Gastrocnemius medialis (tissue), 4 donors: Measurements from ENCODE around the gene TLE7. TPM values are rescaled to one million over a fixed set of nuclear protein-coding genes. Genes with fewer than 3 reads are reported as not detected.

Experiments used
- ATAC-seq, 2 donors: fragments of 150-250 bp; one replicate each; pipeline ENCODE4 v1.9.1; 2016
- DNase-seq, 2 donors: peaks; one replicate each; pipeline ENCODE4 v3.0.0-alpha.2; 2019
- H3K27ac ChIP-seq, 4 donors: fragments of 200-600 bp; sonication (generic); 1 replicate in 1 of 4; 2 replicates in 3 of 4; pipeline ENCODE4 v1.5.1; 2016 to 2018; ENCODE audit warnings: mild to moderate bottlenecking in 2 of 4, moderate library complexity in 1 of 4
- H3K27me3 ChIP-seq, 3 donors: fragments of 200-600 bp; sonication (generic) in 2 of 3; 1 replicate in 1 of 3; 2 replicates in 2 of 3; pipeline versions ENCODE4 v1.5.1 to v1.6.0; 2016 to 2019; ENCODE audit warnings: mild to moderate bottlenecking in 1 of 3, moderate library complexity in 1 of 3
- H3K36me3 ChIP-seq, 2 donors: fragments of 200-600 bp; sonication (generic) in 1 of 2; one replicate each; pipeline ENCODE4 v1.5.1; 2017 to 2018
- H3K4me1 ChIP-seq, 2 donors: fragments of 200-600 bp; sonication (generic) in 1 of 2; one replicate each; pipeline ENCODE4 v1.5.1; 2016 to 2017; ENCODE audit warnings: mild to moderate bottlenecking in 2 of 2
- H3K4me3 ChIP-seq, 4 donors: fragments of 200-600 bp; sonication (generic) in 3 of 4; 1 replicate in 1 of 4; 2 replicates in 3 of 4; pipeline ENCODE4 v1.5.1; 2016 to 2019; ENCODE audit warnings: mild to moderate bottlenecking in 2 of 4
- H3K9me3 ChIP-seq, 3 donors: fragments of 200-600 bp; sonication (generic) in 2 of 3; 1 replicate in 1 of 3; 2 replicates in 2 of 3; pipeline ENCODE4 v1.5.1; 2016 to 2019
- CTCF ChIP-seq, 5 experiments: fragments of 450-650 bp in 3 of 5; fragments of 200-600 bp in 2 of 5; sonication (generic) in 2 of 5; IDR thresholded peaks in 4 of 5; conservative IDR thresholded peaks in 1 of 5; 1 replicate in 4 of 5; 2 replicates in 1 of 5; pipeline ENCODE4 v1.5.1; 2016 to 2019; ENCODE audit warnings: antibody characterized with exemption in 5 of 5, mild to moderate bottlenecking in 3 of 5, moderate library complexity in 3 of 5
- POLR2A ChIP-seq, 2 donors: fragments of 450-650 bp; IDR thresholded peaks; one replicate each; pipeline ENCODE4 v1.6.1; 2017; ENCODE audit warnings: antibody characterized with exemption in 2 of 2, mild to moderate bottlenecking in 2 of 2, moderate library complexity in 2 of 2
- in situ Hi-C, 4 donors: fragments of 200-750 bp; cut with MboI; loops; one replicate each; pipeline versions ENCODE4 v1.15.0 to v1.8.0; 2017; ENCODE audit warnings: low sequenced_read_pairs in 4 of 4
- intact Hi-C: fragments of 100-400 bp; cut with DNase I; formaldehyde crosslinking; loops from one replicate; pipeline ENCODE4 v1.15.1; 2023; ENCODE audit warnings: low total_unique reads
- total RNA-seq, 4 donors: library from RNA; depleted of rRNA; stranded (reverse); fragments of >200 nt; gene quantifications; one replicate each; pipeline versions ENCODE4 v1.1.0 to v1.2.3, GENCODE V29; 2016

Gene TLE7
- total RNA-seq, 4 donors from 2014 or later: not detected

- Histone ChIP-seq H3K27ac (no peak overlapping the region), H3K4me3 (peak overlapping the region in 1 of 4 donors; percentile 37), H3K27me3 (peaks cover 0 to 8% (median 0%) of the 10 kb centered on the region in 3 donors), H3K9me3 (peaks cover 15 to 64% (median 30%) of the 10 kb centered on the region in 3 donors), H3K36me3 (peaks cover 27 to 81% of the 10 kb centered on the region in 2 donors), H3K4me1 (no peaks in the 10 kb centered on the region)
- TF ChIP-seq POLR2A (IDR thresholded peaks at IDR 0.05): no peak
- TF ChIP-seq CTCF (IDR thresholded peaks at IDR 0.05 in 4 of 5, conservative IDR thresholded peaks at IDR 0.05 in 1 of 5): no peak
- ATAC-seq (no peak), DNase-seq (no peak)
- intact Hi-C loops: no loop called here
- in situ Hi-C loops: no loop called here
These were observed 7.2 kb upstream of the TLE7 start for GRCh38 chr16:71449020-71449419.

- Histone ChIP-seq H3K9me3 (peaks cover 15 to 64% (median 30%) of the 10 kb centered on the region in 3 donors), H3K36me3 (peaks cover 22 to 75% of the 10 kb centered on the region in 2 donors), H3K27ac (no peak overlapping the region), H3K4me1 (no peaks in the 10 kb centered on the region), H3K4me3 (peak overlapping the region in 1 of 4 donors; percentile 37), H3K27me3 (peaks cover 0 to 8% (median 0%) of the 10 kb centered on the region in 3 donors)
- in situ Hi-C loops: no loop called here
- intact Hi-C loops: no loop called here
- TF ChIP-seq CTCF (IDR thresholded peaks at IDR 0.05 in 4 of 5, conservative IDR thresholded peaks at IDR 0.05 in 1 of 5): no peak
- no peak for TF ChIP-seq POLR2A (IDR thresholded peaks at IDR 0.05)
- no peak for DNase-seq
- no peak for ATAC-seq
These were observed 6.5 kb upstream of the TLE7 start for GRCh38 chr16:71448274-71448866.

GRCh38 chr16:71443714-71444113, 1.9 kb upstream of the TLE7 start:
- intact Hi-C loops: no loop called here
- H3K9me3 ChIP-seq: peaks cover 11 to 29% (median 29%) of the 10 kb centered on the region in 3 donors
- no peak for ATAC-seq

GRCh38 chr16:71441348-71442050, 355 bp downstream of the TLE7 start:
- H3K4me1 ChIP-seq: no peaks in the 10 kb centered on the region

More at GRCh38 chr16:71443714-71444113, 1.9 kb upstream of the TLE7 start:
- no peak overlapping the region for H3K27ac ChIP-seq
- no peaks in the 10 kb centered on the region for H3K4me1 ChIP-seq
- no peak overlapping the region for H3K4me3 ChIP-seq
- DNase-seq: no peak
- peaks cover 8 to 28% of the 10 kb centered on the region in 2 donors for H3K36me3 ChIP-seq
- TF ChIP-seq CTCF (IDR thresholded peaks at IDR 0.05 in 4 of 5, conservative IDR thresholded peaks at IDR 0.05 in 1 of 5) (no peak), POLR2A (IDR thresholded peaks at IDR 0.05) (no peak)
- in situ Hi-C loops: no loop called here
- peaks cover 0 to 6% (median 0%) of the 10 kb centered on the region in 3 donors for H3K27me3 ChIP-seq

More at GRCh38 chr16:71441348-71442050, 355 bp downstream of the TLE7 start:
- intact Hi-C loops (no loop called here), in situ Hi-C loops (no loop called here)
- Histone ChIP-seq H3K27me3 (no peaks in the 10 kb centered on the region), H3K4me3 (no peak overlapping the region), H3K27ac (no peak overlapping the region), H3K9me3 (peaks cover 3 to 13% (median 6%) of the 10 kb centered on the region in 3 donors), H3K36me3 (peaks cover 0 to 6% of the 10 kb centered on the region in 2 donors)
- DNase-seq (no peak), ATAC-seq (no peak)
- no peak for TF ChIP-seq POLR2A (IDR thresholded peaks at IDR 0.05)
- peak in 2 of 5 experiments; percentile 17 to 20 for TF ChIP-seq CTCF (IDR thresholded peaks at IDR 0.05 in 4 of 5, conservative IDR thresholded peaks at IDR 0.05 in 1 of 5)
